Testis (tissue), 2 donors: ENCODE results near the gene CDH12.

ENCODE experiments used
- POLR2A ChIP-seq: fragments of 450-650 bp; IDR thresholded peaks from one replicate; pipeline ENCODE4 v1.6.1; 2017; ENCODE audit warnings: antibody characterized with exemption, mild to moderate bottlenecking, moderate library complexity
- TF ChIP-seq, protein P1 (sequence below), 3 experiments: fragments of 450-650 bp in 2 of 3; fragments of 200-600 bp in 1 of 3; sonication (generic) in 1 of 3; IDR thresholded peaks; one replicate each; pipeline ENCODE4 v1.5.1; 2016 to 2019; ENCODE audit warnings: antibody characterized with exemption in 3 of 3, mild to moderate bottlenecking in 2 of 3, moderate library complexity in 1 of 3

GRCh38 chr5:22050931-22051330 lies 802.2 kb downstream of the CDH12 start:
- TF ChIP-seq, protein P1, sequence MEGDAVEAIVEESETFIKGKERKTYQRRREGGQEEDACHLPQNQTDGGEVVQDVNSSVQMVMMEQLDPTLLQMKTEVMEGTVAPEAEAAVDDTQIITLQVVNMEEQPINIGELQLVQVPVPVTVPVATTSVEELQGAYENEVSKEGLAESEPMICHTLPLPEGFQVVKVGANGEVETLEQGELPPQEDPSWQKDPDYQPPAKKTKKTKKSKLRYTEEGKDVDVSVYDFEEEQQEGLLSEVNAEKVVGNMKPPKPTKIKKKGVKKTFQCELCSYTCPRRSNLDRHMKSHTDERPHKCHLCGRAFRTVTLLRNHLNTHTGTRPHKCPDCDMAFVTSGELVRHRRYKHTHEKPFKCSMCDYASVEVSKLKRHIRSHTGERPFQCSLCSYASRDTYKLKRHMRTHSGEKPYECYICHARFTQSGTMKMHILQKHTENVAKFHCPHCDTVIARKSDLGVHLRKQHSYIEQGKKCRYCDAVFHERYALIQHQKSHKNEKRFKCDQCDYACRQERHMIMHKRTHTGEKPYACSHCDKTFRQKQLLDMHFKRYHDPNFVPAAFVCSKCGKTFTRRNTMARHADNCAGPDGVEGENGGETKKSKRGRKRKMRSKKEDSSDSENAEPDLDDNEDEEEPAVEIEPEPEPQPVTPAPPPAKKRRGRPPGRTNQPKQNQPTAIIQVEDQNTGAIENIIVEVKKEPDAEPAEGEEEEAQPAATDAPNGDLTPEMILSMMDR (IDR thresholded peaks at IDR 0.05): no peak
- TF ChIP-seq POLR2A: no peak
